Stomach (tissue), 9 donors: ENCODE measurements around the gene C1QL1. TPM values are rescaled to one million over a fixed set of nuclear protein-coding genes. Genes with fewer than 3 reads are reported as not detected.

Experiments used
- DNase-seq, 2 donors: peaks; one replicate each; pipeline versions ENCODE4 v3.0.0 to v3.0.0-alpha.2; 2013 to 2019
- H3K27ac ChIP-seq, 5 donors: fragments of 200-600 bp in 4 of 5; sonication (generic) in 4 of 5; one replicate each; pipeline ENCODE4 v1.5.1; 2013 to 2019; ENCODE audit warnings: mild to moderate bottlenecking in 1 of 5, moderate library complexity in 1 of 5
- H3K27me3 ChIP-seq, 3 donors: fragments of 200-600 bp; sonication (generic); one replicate each; pipeline ENCODE4 v1.5.1; 2017 to 2019; ENCODE audit warnings: mixed run types in 1 of 3
- H3K36me3 ChIP-seq, 4 donors: fragments of 200-600 bp; sonication (generic); 1 replicate in 3 of 4; 2 replicates in 1 of 4; pipeline ENCODE4 v1.5.1; 2016 to 2019
- H3K4me1 ChIP-seq, 4 donors: fragments of 200-600 bp; sonication (generic); one replicate each; pipeline ENCODE4 v1.5.1; 2016 to 2019
- H3K4me3 ChIP-seq, 4 donors: fragments of 200-600 bp; sonication (generic) in 3 of 4; one replicate each; pipeline ENCODE4 v1.5.1; 2016 to 2019; ENCODE audit warnings: mild to moderate bottlenecking in 1 of 4
- H3K9me3 ChIP-seq, 4 donors: fragments of 200-600 bp; sonication (generic); one replicate each; pipeline ENCODE4 v1.5.1; 2016 to 2019
- CTCF ChIP-seq, 7 experiments: fragments of 450-650 bp in 4 of 7; fragments of 200-600 bp in 3 of 7; sonication (generic) in 3 of 7; IDR thresholded peaks; one replicate each; pipeline ENCODE4 v1.5.1; 2016 to 2019; ENCODE audit warnings: antibody characterized with exemption in 7 of 7, control low read depth in 2 of 7, mild to moderate bottlenecking in 1 of 7
- EP300 ChIP-seq: sonication (generic); formaldehyde crosslinking; IDR thresholded peaks from one replicate; pipeline ENCODE4 v1.6.1; 2017; ENCODE audit warnings: antibody characterized with exemption
- POLR2A ChIP-seq, 4 donors: fragments of 450-650 bp; IDR thresholded peaks; one replicate each; pipeline ENCODE4 v1.6.1; 2016; ENCODE audit warnings: antibody characterized with exemption in 4 of 4, control low read depth in 2 of 4, mild to moderate bottlenecking in 1 of 4, moderate library complexity in 1 of 4
- POLR2AphosphoS5 ChIP-seq, 3 donors: sonication (generic); formaldehyde crosslinking; IDR thresholded peaks; one replicate each; pipeline ENCODE4 v1.6.1; 2016; ENCODE audit warnings: antibody characterized with exemption in 3 of 3
- WGBS, 5 donors: extraction: QIAGEN DNeasy Blood & Tissue Kit in 3 of 5; methylation state at CpG; one replicate each; pipeline versions ENCODE4 v1.1.5 to v1.1.7; 2013 to 2018; 5-methylcytosine and 5-hydroxymethylcytosine counted together
- intact Hi-C: fragments of 100-400 bp; cut with DNase I; formaldehyde crosslinking; loops from one replicate; pipeline ENCODE4 v1.15.1; 2023; ENCODE audit warnings: low total_unique reads
- polyA plus RNA-seq, 3 donors: library from polyadenylated mRNA; stranded (reverse); fragments of 200-250 nt; gene quantifications; one replicate each; pipeline ENCODE4 v1.2.3, GENCODE V29; 2013
- total RNA-seq, 5 donors: library from RNA; depleted of rRNA; stranded (reverse); fragments of >200 nt; gene quantifications; one replicate each; pipeline versions ENCODE4 v1.1.0 to v1.2.3, GENCODE V29; 2014 to 2016
- donor health status: healthy with polysubstance abuse.
- donor health status: Bipolar disorder and iron deficiency.
- donor health status: healthy.

Gene C1QL1
- total and polyA plus RNA-seq, 8 donors = 2.2 to 16.3 (median 5.2) TPM; not detected in 1

- Histone ChIP-seq H3K9me3 (no peaks in the 10 kb centered on the region), H3K27ac (no peak overlapping the region), H3K36me3 (peaks cover 0 to 29% (median 0%) of the 10 kb centered on the region in 4 donors), H3K27me3 (no peaks in the 10 kb centered on the region), H3K4me3 (no peak overlapping the region), H3K4me1 (peaks cover 0 to 4% (median 3%) of the 10 kb centered on the region in 4 donors)
- TF ChIP-seq CTCF (IDR thresholded peaks at IDR 0.05) = no peak
- TF ChIP-seq EP300 = no peak
- no peak for TF ChIP-seq POLR2AphosphoS5 (IDR thresholded peaks at IDR 0.05)
- no peak for TF ChIP-seq POLR2A (IDR thresholded peaks at IDR 0.05)
- no peak for DNase-seq
- WGBS, 5 donors = 88 to 95% (median 92%) methylated on average over 7 to 9 of the region's 9 CpGs
- intact Hi-C loops = no loop called here
These were observed 33.0 kb downstream of the C1QL1 start for GRCh38 chr17:44935116-44935515.

GRCh38 chr17:44934745-44935105 is 33.4 kb downstream of the C1QL1 start:
- 94 to 97% (median 96%) methylated on average over 9 to 10 of the region's 10 CpGs for WGBS, 5 donors
- intact Hi-C loops = no loop called here

GRCh38 chr17:44933824-44934744 is 34.0 kb downstream of the C1QL1 start:
- no peaks in the 10 kb centered on the region for H3K27me3 ChIP-seq
- H3K4me3 ChIP-seq = no peak overlapping the region
- no peak overlapping the region for H3K27ac ChIP-seq
- H3K36me3 ChIP-seq = peaks cover 0 to 29% (median 0%) of the 10 kb centered on the region in 4 donors
- WGBS, 5 donors = 91 to 96% (median 94%) methylated on average over 26 to 34 of the region's 34 CpGs
- intact Hi-C loops = no loop called here
- no peaks in the 10 kb centered on the region for H3K9me3 ChIP-seq
- DNase-seq = no peak
- no peak for TF ChIP-seq POLR2AphosphoS5 (IDR thresholded peaks at IDR 0.05)
- TF ChIP-seq EP300 = no peak
- TF ChIP-seq CTCF (IDR thresholded peaks at IDR 0.05) = no peak
- no peak for TF ChIP-seq POLR2A (IDR thresholded peaks at IDR 0.05)
- H3K4me1 ChIP-seq = no peaks in the 10 kb centered on the region

More at GRCh38 chr17:44934745-44935105, 33.4 kb downstream of the C1QL1 start:
- Histone ChIP-seq H3K9me3 (no peaks in the 10 kb centered on the region), H3K27ac (no peak overlapping the region), H3K36me3 (peaks cover 0 to 29% (median 0%) of the 10 kb centered on the region in 4 donors), H3K27me3 (no peaks in the 10 kb centered on the region), H3K4me1 (no peaks in the 10 kb centered on the region), H3K4me3 (no peak overlapping the region)
- no peak for TF ChIP-seq CTCF (IDR thresholded peaks at IDR 0.05)
- TF ChIP-seq POLR2A (IDR thresholded peaks at IDR 0.05) = no peak
- no peak for TF ChIP-seq POLR2AphosphoS5 (IDR thresholded peaks at IDR 0.05)
- no peak for TF ChIP-seq EP300
- no peak for DNase-seq

GRCh38 chr17:44932787-44933097 is 35.4 kb downstream of the C1QL1 start:
- TF ChIP-seq EP300 = no peak
- Histone ChIP-seq H3K9me3 (no peaks in the 10 kb centered on the region), H3K27ac (no peak overlapping the region), H3K27me3 (no peaks in the 10 kb centered on the region), H3K36me3 (peaks cover 0 to 41% (median 0%) of the 10 kb centered on the region in 4 donors), H3K4me1 (no peaks in the 10 kb centered on the region), H3K4me3 (no peak overlapping the region)
- WGBS, 5 donors = 84 to 94% (median 90%) methylated on average over 5 to 6 of the region's 6 CpGs
- DNase-seq = no peak
- intact Hi-C loops = no loop called here
